ENCODE results near the gene BMP8B. TPM values are rescaled to one million over a fixed set of nuclear protein-coding genes. Genes with fewer than 3 reads are reported as not detected.

Gene BMP8B
- total RNA-seq, 1 experiment from 2014 or later: 0.42 TPM

DNA sequence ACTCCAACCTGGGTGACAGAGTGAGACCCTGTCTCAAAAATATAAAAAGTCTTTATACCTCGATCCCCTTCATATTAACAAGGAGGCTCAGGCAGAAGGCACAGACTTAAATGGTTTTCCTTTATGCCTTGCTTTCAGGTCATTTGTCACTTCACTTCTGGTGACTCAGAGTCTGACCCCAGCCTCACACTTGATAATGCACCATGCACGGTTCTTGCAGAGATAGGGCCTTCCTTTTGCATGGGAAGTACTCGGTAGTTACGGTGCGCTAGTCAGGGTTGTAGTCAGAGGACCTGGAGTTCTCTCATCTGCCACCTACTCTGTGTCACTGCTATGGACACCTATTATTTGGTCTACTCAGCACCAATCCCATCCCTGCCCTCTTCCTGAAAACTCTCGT, 43.6 kb upstream of the BMP8B start:
- H4K91ac ChIP-seq (ENCODE audit: insufficient read length, low read depth, low read length): no peak overlapping the region
- TF ChIP-seq, protein P1, sequence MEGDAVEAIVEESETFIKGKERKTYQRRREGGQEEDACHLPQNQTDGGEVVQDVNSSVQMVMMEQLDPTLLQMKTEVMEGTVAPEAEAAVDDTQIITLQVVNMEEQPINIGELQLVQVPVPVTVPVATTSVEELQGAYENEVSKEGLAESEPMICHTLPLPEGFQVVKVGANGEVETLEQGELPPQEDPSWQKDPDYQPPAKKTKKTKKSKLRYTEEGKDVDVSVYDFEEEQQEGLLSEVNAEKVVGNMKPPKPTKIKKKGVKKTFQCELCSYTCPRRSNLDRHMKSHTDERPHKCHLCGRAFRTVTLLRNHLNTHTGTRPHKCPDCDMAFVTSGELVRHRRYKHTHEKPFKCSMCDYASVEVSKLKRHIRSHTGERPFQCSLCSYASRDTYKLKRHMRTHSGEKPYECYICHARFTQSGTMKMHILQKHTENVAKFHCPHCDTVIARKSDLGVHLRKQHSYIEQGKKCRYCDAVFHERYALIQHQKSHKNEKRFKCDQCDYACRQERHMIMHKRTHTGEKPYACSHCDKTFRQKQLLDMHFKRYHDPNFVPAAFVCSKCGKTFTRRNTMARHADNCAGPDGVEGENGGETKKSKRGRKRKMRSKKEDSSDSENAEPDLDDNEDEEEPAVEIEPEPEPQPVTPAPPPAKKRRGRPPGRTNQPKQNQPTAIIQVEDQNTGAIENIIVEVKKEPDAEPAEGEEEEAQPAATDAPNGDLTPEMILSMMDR (conservative IDR thresholded peaks at IDR 0.05): no peak
- H2BK20ac ChIP-seq (ENCODE audit: low read depth, low read length, poor library complexity, severe bottlenecking): no peak overlapping the region
- Mint-ChIP-seq H3K27me3 (ENCODE audit: low read depth) (peaks cover 9% of the 10 kb centered on the region), H3K4me1 (peaks cover 6 to 8% of the 10 kb centered on the region in 2 experiments; a peak in 3 of 4 replicates), H3K36me3 (ENCODE audit: insufficient read depth in 1 of 3, low read depth in 3 of 3) (no peaks in the 10 kb centered on the region; a peak in 1 of 7 replicates), H3K4me3 (no peak overlapping the region), H3K27ac (no peak overlapping the region), H3K9me3 (no peaks in the 10 kb centered on the region)
- H3K56ac ChIP-seq (ENCODE audit: insufficient read length, low read depth, low read length): no peak overlapping the region
- no peaks in the 10 kb centered on the region for H3K79me2 ChIP-seq (ENCODE audit: insufficient read depth, low read length)
- no peak overlapping the region for H3K4ac ChIP-seq (ENCODE audit: low read depth, low read length)
- no peak overlapping the region for H2BK12ac ChIP-seq (ENCODE audit: insufficient read length, low read depth, low read length)
- H3K23me2 ChIP-seq (ENCODE audit: insufficient read length, low read depth, low read length, poor library complexity, severe bottlenecking): no peaks in the 10 kb centered on the region
- H3K79me1 ChIP-seq (ENCODE audit: insufficient read depth, low read depth, low read length, poor library complexity, severe bottlenecking): no peaks in the 10 kb centered on the region
- no peak overlapping the region for H3K4me2 ChIP-seq (ENCODE audit: insufficient read depth, insufficient read length, low read length)
- H3K14ac ChIP-seq (ENCODE audit: insufficient read depth, low read length): no peak overlapping the region
- no peaks in the 10 kb centered on the region for H3K27me3 ChIP-seq (ENCODE audit: insufficient read depth, low read length)
- no CpG with 5 or more reads among the region's 6 CpGs for WGBS (ENCODE audit: extremely low coverage, insufficient read length, low lambda C conversion rate)
- H2AFZ ChIP-seq (ENCODE audit: low read length): no peak overlapping the region
- H4K20me1 ChIP-seq (ENCODE audit: control insufficient read depth, insufficient read depth, insufficient read length): no peaks in the 10 kb centered on the region
- H3K9me3 ChIP-seq (ENCODE audit: control insufficient read depth, low read depth, low read length): no peaks in the 10 kb centered on the region
- H2AK5ac ChIP-seq (ENCODE audit: insufficient read length, low read length): no peak overlapping the region
- H3K9ac ChIP-seq (ENCODE audit: extremely low read depth, insufficient read length, low read length): no peak overlapping the region
- H2BK5ac ChIP-seq (ENCODE audit: insufficient read length, low read length): no peak overlapping the region
- no peak overlapping the region for H3K27ac ChIP-seq (ENCODE audit: insufficient read length, low read depth, low read length)
- no peak overlapping the region for H2BK15ac ChIP-seq (ENCODE audit: low read depth, low read length)
- H4K8ac ChIP-seq (replicated peaks; ENCODE audit: insufficient read length, low read depth, low read length): no peak overlapping the region
- H4K5ac ChIP-seq (ENCODE audit: insufficient read length, low read depth, low read length): no peak overlapping the region
- no peak for DNase-seq
- H3T11ph ChIP-seq (ENCODE audit: low read length): no peak overlapping the region
- H3K18ac ChIP-seq (ENCODE audit: insufficient read length, low read depth, low read length): no peak overlapping the region
- H3K23ac ChIP-seq (ENCODE audit: insufficient read length, low read depth, low read length): no peak overlapping the region
- no peaks in the 10 kb centered on the region for H3K4me1 ChIP-seq (ENCODE audit: insufficient read depth, low read length)
- no peak overlapping the region for H2BK120ac ChIP-seq (ENCODE audit: low read depth, low read length, poor library complexity, severe bottlenecking)

Measured in H9 (cell line).